Activated T-cell treated with anti-CD3 and anti-CD28 coated beads, Interleukin-2, amount 50 U/mL, for 4 hours (primary cell): ENCODE results near the gene OR9I1. TPM values are rescaled to one million over a fixed set of nuclear protein-coding genes. Genes with fewer than 3 reads are reported as not detected.

ENCODE experiments used
- ATAC-seq, 2 donors: fragments of 200-7000 bp; cut with Tn5 transposase; one replicate each; pipeline ENCODE4 v1.10.0; 2021
- DNase-seq: peaks from one replicate; pipeline ENCODE4 v3.0.0-alpha.2; 2020
- H3K27me3 Mint-ChIP-seq: one replicate; pipeline ENCODE4 v1.8.0; 2021; ENCODE audit warnings: low read depth, mixed read lengths
- H3K36me3 Mint-ChIP-seq: one replicate; pipeline ENCODE4 v1.8.0; 2022; ENCODE audit warnings: mixed read lengths; ENCODE audit not compliant: insufficient read depth
- H3K4me1 Mint-ChIP-seq: one replicate; pipeline ENCODE4 v1.8.0; 2021; ENCODE audit warnings: low read depth, mixed read lengths
- H3K4me3 Mint-ChIP-seq: one replicate; pipeline ENCODE4 v1.8.0; 2021; ENCODE audit warnings: mild to moderate bottlenecking, moderate library complexity, mixed read lengths
- H3K9me3 Mint-ChIP-seq: one replicate; pipeline ENCODE4 v1.8.0; 2021; ENCODE audit warnings: mixed read lengths
- total RNA-seq, 3 donors: library from RNA; stranded (reverse); gene quantifications; one replicate each; pipeline ENCODE4 v1.2.1, GENCODE V29; 2021

OR9I1 gene
- not detected for total RNA-seq

DNA sequence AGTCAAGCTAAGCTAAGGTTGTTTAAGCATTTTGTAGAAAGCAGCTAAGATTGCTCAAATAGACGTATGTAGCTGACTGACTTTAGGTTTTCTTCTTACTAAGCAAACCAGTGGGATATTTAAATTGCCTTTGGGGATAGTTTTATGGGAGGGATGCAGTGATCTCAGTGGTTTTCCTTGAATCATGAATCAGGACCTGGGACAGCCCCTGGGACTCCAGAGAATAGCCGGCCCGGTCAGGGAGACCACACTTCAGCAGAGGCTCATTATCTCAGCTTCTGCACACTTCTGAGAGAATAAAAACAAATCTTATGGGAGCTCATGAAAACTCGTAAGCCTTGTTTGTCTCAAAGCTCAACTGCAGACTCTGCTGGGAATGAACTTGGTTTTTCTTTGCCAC, at the start of gene OR9I1:
OR9I1 (minus strand) TSS at position 62 of the 400 bp plus-strand sequence. CDS start 6,086 bp downstream, outside the sequence.
- ATAC-seq (no peak), DNase-seq (no peak)
- Mint-ChIP-seq H3K27me3 (peaks cover 10% of the 10 kb centered on the region), H3K4me3 (no peak within 1 kb of the TSS), H3K36me3 (no peaks in the 10 kb centered on the region), H3K4me1 (no peaks in the 10 kb centered on the region), H3K9me3 (no peaks in the 10 kb centered on the region)

GRCh38 chr11:58165504-58166106, 40.3 kb upstream of the OR9I1 start:
- DNase-seq (no peak), ATAC-seq (no peak)
- Mint-ChIP-seq H3K36me3 (no peaks in the 10 kb centered on the region), H3K4me3 (no peak overlapping the region), H3K9me3 (no peaks in the 10 kb centered on the region), H3K4me1 (no peaks in the 10 kb centered on the region), H3K27me3 (peaks cover 3% of the 10 kb centered on the region)

DNA sequence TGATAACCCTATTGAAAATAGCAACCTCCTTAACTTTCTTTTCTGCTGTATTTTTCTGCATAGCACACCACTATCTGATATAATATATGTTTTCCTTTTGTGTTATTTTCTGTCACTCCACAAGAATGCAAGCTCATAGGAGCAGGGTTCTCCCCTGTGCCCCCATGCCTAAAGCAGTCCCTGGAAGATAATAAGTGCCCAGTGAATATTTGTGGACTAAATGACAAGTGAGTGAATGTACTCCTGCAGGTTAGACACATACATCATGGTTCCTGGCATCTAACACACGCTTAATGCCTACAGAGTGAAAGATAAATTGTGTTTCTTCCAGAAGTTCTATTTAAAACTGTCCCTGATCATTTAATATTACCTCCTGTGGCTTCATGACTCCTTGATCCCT, 39.7 kb upstream of the OR9I1 start:
- no peaks in the 10 kb centered on the region for H3K36me3 Mint-ChIP-seq
- H3K4me1 Mint-ChIP-seq = no peaks in the 10 kb centered on the region
- DNase-seq (no peak), ATAC-seq (no peak)
- H3K9me3 Mint-ChIP-seq = no peaks in the 10 kb centered on the region
- peaks cover 3% of the 10 kb centered on the region for H3K27me3 Mint-ChIP-seq
- no peak overlapping the region for H3K4me3 Mint-ChIP-seq

GRCh38 chr11:58164389-58164788, 39.1 kb upstream of the OR9I1 start:
- no peak for ATAC-seq
- Mint-ChIP-seq H3K9me3 (no peaks in the 10 kb centered on the region), H3K36me3 (no peaks in the 10 kb centered on the region), H3K4me1 (no peaks in the 10 kb centered on the region), H3K27me3 (peaks cover 2% of the 10 kb centered on the region), H3K4me3 (no peak overlapping the region)
- no peak for DNase-seq

DNA sequence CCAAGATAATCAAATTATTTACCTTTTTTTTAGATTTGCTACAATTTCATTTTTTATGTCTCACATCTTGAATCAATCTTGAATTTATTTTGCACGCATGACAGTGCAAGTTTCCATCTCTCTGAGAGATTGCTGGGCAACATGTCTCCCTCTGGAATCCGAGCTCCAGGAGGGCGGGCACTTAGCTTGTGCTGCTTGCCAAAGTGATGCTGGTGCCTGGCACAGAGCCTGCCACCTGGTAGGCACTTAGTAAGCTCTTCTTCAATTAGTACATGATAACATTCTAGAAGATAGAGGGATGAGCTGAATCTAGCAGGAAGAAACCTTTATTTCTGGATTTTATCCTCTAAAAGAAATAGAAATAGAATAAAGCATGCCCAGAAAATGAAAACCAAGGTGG, 27.5 kb upstream of the OR9I1 start:
- Mint-ChIP-seq H3K4me1 (no peaks in the 10 kb centered on the region), H3K36me3 (no peaks in the 10 kb centered on the region), H3K27me3 (peaks cover 2% of the 10 kb centered on the region), H3K4me3 (no peak overlapping the region), H3K9me3 (no peaks in the 10 kb centered on the region)
- DNase-seq (no peak), ATAC-seq (no peak)

- Mint-ChIP-seq H3K36me3 (no peaks in the 10 kb centered on the region), H3K4me3 (no peak overlapping the region), H3K9me3 (no peaks in the 10 kb centered on the region), H3K27me3 (peaks cover 3% of the 10 kb centered on the region), H3K4me1 (no peaks in the 10 kb centered on the region)
- no peak for DNase-seq
- no peak for ATAC-seq
Measured at GRCh38 chr11:58142761-58143160, 17.4 kb upstream of the OR9I1 start.

DNA sequence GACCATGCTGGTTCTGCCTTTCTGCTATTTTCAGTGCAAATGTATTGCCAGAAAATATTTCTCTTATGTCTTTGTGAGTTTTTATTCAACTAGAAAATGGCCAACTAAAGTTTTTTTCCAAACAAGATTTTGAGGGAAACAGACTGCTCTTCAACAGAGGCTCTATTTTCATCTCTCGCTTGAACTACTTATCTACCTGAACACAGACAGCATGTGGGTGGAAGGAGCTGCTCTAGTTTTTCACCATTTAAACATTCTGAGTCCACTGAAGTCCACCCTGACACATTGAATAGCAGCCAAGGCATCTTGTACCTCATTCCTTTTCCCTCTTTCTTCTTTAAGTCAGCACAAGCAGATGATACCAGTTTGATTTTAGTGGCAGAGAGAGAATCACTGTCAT, 9.8 kb upstream of the OR9I1 start:
- DNase-seq (no peak), ATAC-seq (no peak)
- no peaks in the 10 kb centered on the region for H3K4me1 Mint-ChIP-seq
- H3K27me3 Mint-ChIP-seq = peaks cover 2% of the 10 kb centered on the region
- no peak overlapping the region for H3K4me3 Mint-ChIP-seq
- no peaks in the 10 kb centered on the region for H3K9me3 Mint-ChIP-seq
- H3K36me3 Mint-ChIP-seq = no peaks in the 10 kb centered on the region

GRCh38 chr11:58134151-58134550, 8.8 kb upstream of the OR9I1 start:
- ATAC-seq (peak in 1 of 2 donors; percentile 34), DNase-seq (no peak)
- no peak overlapping the region for H3K4me3 Mint-ChIP-seq
- H3K4me1 Mint-ChIP-seq = no peaks in the 10 kb centered on the region
- no peaks in the 10 kb centered on the region for H3K36me3 Mint-ChIP-seq
- H3K9me3 Mint-ChIP-seq = no peaks in the 10 kb centered on the region
- peaks cover 2% of the 10 kb centered on the region for H3K27me3 Mint-ChIP-seq

DNA sequence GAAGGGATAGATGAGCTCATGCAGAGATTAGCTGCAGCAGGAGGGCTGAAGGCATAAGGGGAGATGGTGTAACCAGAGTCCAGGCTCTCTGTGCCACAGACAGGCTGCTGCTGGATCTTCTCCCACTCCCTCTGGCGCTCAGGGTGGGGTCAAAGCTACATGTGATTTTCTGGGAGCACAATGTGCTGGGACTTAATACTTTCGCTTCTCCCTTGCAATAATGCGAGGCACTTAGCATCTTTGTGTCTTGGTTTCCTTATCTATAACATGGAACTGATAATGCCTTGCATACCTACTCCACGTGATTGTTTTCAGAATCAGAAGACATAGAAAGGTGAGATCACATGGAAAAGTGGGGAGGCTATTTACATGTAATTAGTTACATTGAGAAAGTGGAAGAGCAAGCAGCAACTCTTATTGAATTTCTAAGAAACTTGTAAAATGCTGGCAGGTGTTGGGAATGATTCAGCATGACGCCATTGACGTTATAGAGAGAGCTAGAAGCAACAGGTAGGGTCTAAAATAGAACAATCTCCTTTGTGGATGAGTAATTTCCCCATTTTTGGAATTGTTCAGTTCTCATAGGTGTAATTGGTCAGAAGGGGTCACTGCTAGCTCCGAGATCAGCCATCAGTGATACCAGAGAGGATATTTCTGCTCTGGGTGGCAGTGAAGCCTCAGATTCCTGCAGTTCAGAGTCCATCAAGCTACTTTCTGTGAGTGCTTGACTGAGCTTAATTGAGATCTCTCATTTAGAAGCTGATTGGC, 8.2 kb upstream of the OR9I1 start:
- Mint-ChIP-seq H3K4me3 (no peak overlapping the region), H3K36me3 (no peaks in the 10 kb centered on the region)

GRCh38 chr11:58127350-58127749, 2.0 kb upstream of the OR9I1 start:
- no peaks in the 10 kb centered on the region for H3K4me1 Mint-ChIP-seq
- H3K9me3 Mint-ChIP-seq = no peaks in the 10 kb centered on the region
- no peak overlapping the region for H3K4me3 Mint-ChIP-seq
- H3K27me3 Mint-ChIP-seq = peaks cover 6% of the 10 kb centered on the region
- DNase-seq (no peak), ATAC-seq (no peak)
- H3K36me3 Mint-ChIP-seq = no peaks in the 10 kb centered on the region

More for the DNA sequence above, 8.2 kb upstream of the OR9I1 start:
- Mint-ChIP-seq H3K4me1 (no peaks in the 10 kb centered on the region), H3K9me3 (no peaks in the 10 kb centered on the region), H3K27me3 (peaks cover 2% of the 10 kb centered on the region)
- DNase-seq (no peak), ATAC-seq (no peak)

DNA sequence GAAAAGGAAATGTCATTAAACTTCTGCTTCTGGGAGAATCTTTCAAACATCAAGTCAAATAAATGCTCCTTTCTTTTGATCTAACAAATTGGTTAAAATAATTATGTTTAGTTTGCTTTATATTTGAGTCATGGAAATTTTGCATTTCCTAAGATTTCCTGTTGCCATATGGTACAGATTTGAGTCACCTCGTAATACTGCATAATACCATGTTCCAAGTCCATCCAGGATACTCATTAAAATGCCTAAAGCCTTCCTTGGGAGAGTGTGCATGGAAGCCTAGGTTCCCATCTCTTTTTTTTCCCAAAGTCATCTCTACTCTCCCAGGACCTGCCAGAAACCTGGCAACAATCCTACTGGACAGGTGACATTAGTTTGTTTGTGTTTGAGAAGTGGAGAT, 4.2 kb downstream of the OR9I1 start:
- no peak for ATAC-seq
- Mint-ChIP-seq H3K9me3 (no peaks in the 10 kb centered on the region), H3K4me1 (no peaks in the 10 kb centered on the region), H3K4me3 (no peak overlapping the region), H3K27me3 (peaks cover 11% of the 10 kb centered on the region), H3K36me3 (no peaks in the 10 kb centered on the region)
- DNase-seq = no peak

DNA sequence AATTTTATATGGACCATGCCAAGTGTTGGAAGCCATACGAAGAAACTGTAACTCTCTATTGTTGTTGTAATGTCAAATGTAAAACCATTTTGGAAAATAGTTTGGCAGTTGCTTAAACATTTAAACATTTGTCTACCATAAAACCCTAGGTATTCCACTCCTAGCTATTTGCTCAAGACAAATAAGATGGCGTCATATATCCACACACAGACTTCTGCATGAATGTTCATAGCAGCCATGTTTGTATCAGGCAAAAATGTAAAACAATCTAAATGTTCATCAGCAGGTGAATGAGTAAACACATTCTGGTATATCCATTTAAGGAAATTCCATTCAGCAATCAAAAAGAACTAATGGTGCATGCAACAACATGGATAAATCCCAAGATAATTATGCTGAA, 27.9 kb downstream of the OR9I1 start:
- Mint-ChIP-seq H3K9me3 (peaks cover 11% of the 10 kb centered on the region), H3K27me3 (no peaks in the 10 kb centered on the region), H3K4me3 (no peak overlapping the region), H3K4me1 (no peaks in the 10 kb centered on the region), H3K36me3 (no peaks in the 10 kb centered on the region)
- DNase-seq (no peak), ATAC-seq (no peak)

DNA sequence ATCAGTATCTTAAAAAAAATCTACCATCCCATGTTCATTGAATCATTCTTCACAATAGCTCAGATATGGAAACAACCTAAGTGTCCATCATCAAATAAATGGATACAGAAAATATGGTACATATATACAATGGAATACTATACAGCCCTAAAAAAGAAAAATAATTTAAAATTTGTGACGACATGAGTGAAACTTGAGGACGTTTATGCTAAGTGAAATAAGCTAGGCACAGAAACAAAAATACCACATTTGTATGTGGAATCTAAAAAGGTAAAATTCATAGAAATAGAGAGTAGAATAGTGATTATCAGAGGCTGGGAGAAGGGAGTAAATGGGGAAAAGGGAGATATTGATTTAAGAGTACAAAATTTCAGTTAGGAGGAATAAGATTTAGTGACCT, 38.8 kb downstream of the OR9I1 start:
- ATAC-seq = no peak
- H3K9me3 Mint-ChIP-seq = peaks cover 5% of the 10 kb centered on the region

DNA sequence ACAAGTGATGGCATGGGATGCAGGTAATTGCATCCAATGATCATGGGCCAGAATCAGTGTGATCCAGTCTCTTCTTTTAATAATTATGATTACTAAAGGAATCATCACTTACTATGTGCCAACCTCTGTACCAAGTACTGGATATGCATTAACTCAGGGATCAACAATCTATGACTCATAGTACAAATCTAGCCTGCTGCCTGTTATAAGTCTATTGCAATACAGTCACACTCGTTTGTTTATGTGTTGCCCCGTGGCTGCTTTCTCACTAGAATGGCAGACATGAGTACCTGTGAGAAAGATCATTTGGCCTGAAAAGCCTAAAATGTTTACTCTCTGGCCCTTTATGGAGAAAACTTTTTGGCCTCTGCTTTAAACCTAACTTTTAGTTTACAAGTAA, 49.5 kb downstream of the OR9I1 start:
- H3K9me3 Mint-ChIP-seq = no peaks in the 10 kb centered on the region
- H3K4me1 Mint-ChIP-seq = no peaks in the 10 kb centered on the region
- H3K36me3 Mint-ChIP-seq = no peaks in the 10 kb centered on the region
- no peaks in the 10 kb centered on the region for H3K27me3 Mint-ChIP-seq
- ATAC-seq (no peak), DNase-seq (no peak)
- no peak overlapping the region for H3K4me3 Mint-ChIP-seq

More for the DNA sequence above, 38.8 kb downstream of the OR9I1 start:
- Mint-ChIP-seq H3K4me3 (no peak overlapping the region), H3K27me3 (peaks cover 7% of the 10 kb centered on the region), H3K36me3 (no peaks in the 10 kb centered on the region), H3K4me1 (no peaks in the 10 kb centered on the region)
- DNase-seq = no peak

- Mint-ChIP-seq H3K36me3 (no peaks in the 10 kb centered on the region), H3K4me3 (no peak overlapping the region), H3K27me3 (peaks cover 2% of the 10 kb centered on the region), H3K9me3 (no peaks in the 10 kb centered on the region), H3K4me1 (no peaks in the 10 kb centered on the region)
- DNase-seq (no peak), ATAC-seq (no peak)
Measured at GRCh38 chr11:58070585-58070984, 54.7 kb downstream of the OR9I1 start.
